Mesenchymal stem cell (in vitro differentiated cells and primary cell): Measurements from ENCODE around the gene MTUS2.

Source experiments
- DNase-seq: peaks from one replicate; pipeline ENCODE4 v3.0.0-alpha.2; 2013
- H2AFZ ChIP-seq: one replicate; pipeline ENCODE4 v1.6.1; 2013; ENCODE audit warnings: low read depth, mild to moderate bottlenecking, control low read depth, inconsistent platforms, low read length, moderate library complexity
- H2AK5ac ChIP-seq: 2 replicates; pipeline ENCODE4 v1.6.1; 2013; ENCODE audit warnings: low read length, moderate library complexity, mild to moderate bottlenecking, inconsistent platforms; ENCODE audit not compliant: severe bottlenecking
- H2BK120ac ChIP-seq: one replicate; pipeline ENCODE4 v1.6.1; 2013; ENCODE audit warnings: low read depth, mild to moderate bottlenecking, inconsistent platforms, low read length, moderate library complexity
- H2BK12ac ChIP-seq, 2 experiments: one replicate each; pipeline ENCODE4 v1.6.1; 2013; ENCODE audit warnings: inconsistent platforms in 2 of 2, low read length in 2 of 2, mild to moderate bottlenecking in 2 of 2, moderate library complexity in 2 of 2, control low read depth in 1 of 2
- H2BK15ac ChIP-seq: one replicate; pipeline ENCODE4 v1.6.1; 2013; ENCODE audit warnings: mild to moderate bottlenecking, low read depth, inconsistent platforms; ENCODE audit not compliant: poor library complexity, severe bottlenecking
- H2BK5ac ChIP-seq: 2 replicates; pipeline ENCODE4 v1.6.1; 2013; ENCODE audit warnings: low read depth, mild to moderate bottlenecking, low read length, control low read depth, inconsistent platforms; ENCODE audit not compliant: poor library complexity, severe bottlenecking
- H3K14ac ChIP-seq, 2 experiments: one replicate each; pipeline ENCODE4 v1.6.1; 2013; ENCODE audit warnings: inconsistent platforms in 2 of 2, low read length in 2 of 2, control low read depth in 1 of 2, mild to moderate bottlenecking in 1 of 2, moderate library complexity in 1 of 2
- H3K18ac ChIP-seq, 2 experiments: one replicate each; pipeline ENCODE4 v1.6.1; 2013; ENCODE audit warnings: inconsistent platforms in 2 of 2, low read length in 2 of 2, control low read depth in 1 of 2, low read depth in 1 of 2, mild to moderate bottlenecking in 1 of 2
- H3K23ac ChIP-seq, 2 experiments: one replicate each; pipeline ENCODE4 v1.6.1; 2013; ENCODE audit warnings: inconsistent platforms in 2 of 2, low read length in 2 of 2, mild to moderate bottlenecking in 2 of 2, moderate library complexity in 2 of 2, control low read depth in 1 of 2
- H3K27ac ChIP-seq: 2 replicates; pipeline ENCODE4 v1.5.1; 2013; ENCODE audit warnings: mild to moderate bottlenecking, moderate library complexity, low read length, control low read depth, inconsistent platforms; ENCODE audit not compliant: poor library complexity, severe bottlenecking
- H3K27me3 ChIP-seq, 2 experiments: 2 replicates each; pipeline versions ENCODE4 v1.6.1 to v1.7.0; 2013; ENCODE audit warnings: low read length in 2 of 2, mild to moderate bottlenecking in 2 of 2, moderate library complexity in 2 of 2, control low read depth in 1 of 2, inconsistent platforms in 1 of 2; ENCODE audit not compliant: control insufficient read depth in 1 of 2, insufficient read depth in 1 of 2
- H3K36me3 ChIP-seq, 2 experiments: 2 replicates each; pipeline versions ENCODE4 v1.6.1 to v1.7.0; 2013; ENCODE audit warnings: low read length in 2 of 2, control low read depth in 1 of 2, inconsistent platforms in 1 of 2, low read depth in 1 of 2, mild to moderate bottlenecking in 1 of 2; ENCODE audit not compliant: insufficient read depth in 2 of 2, control insufficient read depth in 1 of 2
- H3K4ac ChIP-seq, 2 experiments: one replicate each; pipeline ENCODE4 v1.6.1; 2013; ENCODE audit warnings: inconsistent platforms in 2 of 2, low read length in 2 of 2, mild to moderate bottlenecking in 2 of 2, moderate library complexity in 2 of 2, control low read depth in 1 of 2, low read depth in 1 of 2
- H3K4me1 ChIP-seq: 2 replicates; pipeline ENCODE4 v1.6.1; 2013; ENCODE audit warnings: low read depth, low read length, control low read depth; ENCODE audit not compliant: control insufficient read depth, insufficient read depth
- H3K4me2 ChIP-seq: 2 replicates; pipeline ENCODE4 v1.6.1; 2013; ENCODE audit warnings: low read length, mild to moderate bottlenecking, inconsistent platforms; ENCODE audit not compliant: poor library complexity, severe bottlenecking
- H3K4me3 ChIP-seq, 2 experiments: 2 replicates each; pipeline versions ENCODE4 v1.5.1 to v1.7.0; 2013; ENCODE audit warnings: low read length in 2 of 2, mild to moderate bottlenecking in 2 of 2, control low read depth in 1 of 2, low read depth in 1 of 2; ENCODE audit not compliant: insufficient read depth in 1 of 2
- H3K79me1 ChIP-seq: replicated peaks from 2 replicates; pipeline ENCODE4 v1.6.1; 2013; ENCODE audit warnings: mild to moderate bottlenecking, control low read depth, low read length, inconsistent platforms; ENCODE audit not compliant: poor library complexity, severe bottlenecking
- H3K9ac ChIP-seq: 2 replicates; pipeline ENCODE4 v1.7.0; 2013; ENCODE audit warnings: mild to moderate bottlenecking, low read length, moderate library complexity
- H3K9me3 ChIP-seq: 2 replicates; pipeline ENCODE4 v1.7.0; 2013; ENCODE audit warnings: mild to moderate bottlenecking, low read length; ENCODE audit not compliant: control insufficient read depth
- H4K8ac ChIP-seq: one replicate; pipeline ENCODE4 v1.6.1; 2013; ENCODE audit warnings: inconsistent platforms, mild to moderate bottlenecking, low read length, moderate library complexity
- H4K91ac ChIP-seq: one replicate; pipeline ENCODE4 v1.6.1; 2013; ENCODE audit warnings: mild to moderate bottlenecking, low read length, inconsistent platforms
- WGBS: methylation state at CpG from one replicate; pipeline ENCODE4 v1.1.7; 2013; ENCODE audit warnings: mixed read lengths; 5-methylcytosine and 5-hydroxymethylcytosine counted together

The MTUS2 gene

GRCh38 chr13:29136341-29136740, 316.2 kb downstream of the MTUS2 start:
- no peak overlapping the region for H3K27ac ChIP-seq
- H3K18ac ChIP-seq = no peak overlapping the region
- no peak overlapping the region for H3K9ac ChIP-seq
- no peak overlapping the region for H3K4ac ChIP-seq
- WGBS = 87% methylated on average over 2 of the region's 2 CpGs
- H3K4me1 ChIP-seq = no peaks in the 10 kb centered on the region
- H3K27me3 ChIP-seq = no peaks in the 10 kb centered on the region
- no peak overlapping the region for H4K8ac ChIP-seq
- H2BK15ac ChIP-seq = no peak overlapping the region
- peaks cover 21% of the 10 kb centered on the region for H3K9me3 ChIP-seq
- H3K79me1 ChIP-seq = no peaks in the 10 kb centered on the region
- H2AK5ac ChIP-seq = no peak overlapping the region
- no peak overlapping the region for H4K91ac ChIP-seq
- H3K23ac ChIP-seq = no peak overlapping the region
- H3K4me3 ChIP-seq = no peak overlapping the region
- no peak overlapping the region for H2AFZ ChIP-seq
- H3K36me3 ChIP-seq = no peaks in the 10 kb centered on the region
- H2BK120ac ChIP-seq = no peak overlapping the region
- no peak for DNase-seq
- no peak overlapping the region for H2BK12ac ChIP-seq
- H3K4me2 ChIP-seq = no peak overlapping the region
- H3K14ac ChIP-seq = no peak overlapping the region
- no peak overlapping the region for H2BK5ac ChIP-seq

- H2BK12ac ChIP-seq = no peak overlapping the region
- no peak for DNase-seq
- H2AFZ ChIP-seq = no peak overlapping the region
- H3K27me3 ChIP-seq = no peaks in the 10 kb centered on the region
- peaks cover 21% of the 10 kb centered on the region for H3K9me3 ChIP-seq
- no peaks in the 10 kb centered on the region for H3K79me1 ChIP-seq
- H2BK15ac ChIP-seq = no peak overlapping the region
- no peak overlapping the region for H3K14ac ChIP-seq
- no peaks in the 10 kb centered on the region for H3K4me1 ChIP-seq
- no peak overlapping the region for H3K4ac ChIP-seq
- no peak overlapping the region for H3K4me2 ChIP-seq
- H3K36me3 ChIP-seq = no peaks in the 10 kb centered on the region
- no peak overlapping the region for H4K8ac ChIP-seq
- no peak overlapping the region for H3K4me3 ChIP-seq
- H4K91ac ChIP-seq = no peak overlapping the region
- H3K27ac ChIP-seq = no peak overlapping the region
- WGBS = 86% methylated on average over 1 of the region's 1 CpG
- no peak overlapping the region for H3K9ac ChIP-seq
- H2AK5ac ChIP-seq = no peak overlapping the region
- no peak overlapping the region for H2BK120ac ChIP-seq
- no peak overlapping the region for H2BK5ac ChIP-seq
- H3K18ac ChIP-seq = no peak overlapping the region
- no peak overlapping the region for H3K23ac ChIP-seq
Measured at GRCh38 chr13:29137016-29137415, 316.9 kb downstream of the MTUS2 start.

DNA sequence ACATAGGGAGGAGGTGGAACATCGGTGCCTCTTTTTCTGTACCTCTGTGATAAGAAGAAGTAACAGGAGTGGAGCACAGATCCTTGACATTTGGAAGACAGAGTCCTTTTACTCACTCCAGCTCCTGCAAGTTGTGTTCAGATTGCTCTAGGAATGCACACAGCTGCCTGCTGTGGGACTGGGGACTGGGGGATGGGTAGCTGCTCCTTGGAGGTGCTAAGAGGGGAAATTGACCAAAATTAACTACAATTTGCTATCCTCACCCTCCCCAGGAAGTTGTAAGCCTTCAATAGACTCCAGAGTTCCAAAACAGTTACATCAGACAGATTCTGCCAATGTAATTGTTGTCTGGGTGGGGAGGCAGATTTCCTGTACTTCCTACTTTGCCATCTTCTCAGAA, 317.9 kb downstream of the MTUS2 start:
- no peak overlapping the region for H4K91ac ChIP-seq
- H2BK5ac ChIP-seq = no peak overlapping the region

DNA sequence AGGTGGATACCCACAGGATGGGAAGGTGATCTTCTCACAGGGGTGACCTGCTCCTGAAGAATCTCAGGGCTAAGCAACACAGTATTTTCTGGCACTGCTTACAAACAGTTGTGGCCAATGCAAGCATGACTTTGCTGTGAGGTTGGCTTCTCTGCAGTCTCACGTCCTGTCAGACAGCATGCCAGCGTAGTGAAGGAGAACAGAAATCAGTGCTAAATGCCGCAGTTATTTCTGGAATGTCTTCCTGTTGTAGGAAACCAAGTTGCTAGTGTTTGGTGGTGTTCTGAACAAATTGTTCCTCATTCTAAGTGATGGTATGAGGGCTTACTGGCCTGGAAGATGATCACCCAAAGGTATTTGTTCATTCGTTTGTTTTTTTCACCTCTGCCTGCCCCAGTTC, 320.1 kb downstream of the MTUS2 start:
- H3K79me1 ChIP-seq = no peaks in the 10 kb centered on the region
- no peak overlapping the region for H3K4ac ChIP-seq
- H3K4me2 ChIP-seq = no peak overlapping the region
- no peak overlapping the region for H2AK5ac ChIP-seq
- no peak overlapping the region for H3K18ac ChIP-seq
- no peak overlapping the region for H2BK120ac ChIP-seq
- no peak overlapping the region for H2AFZ ChIP-seq
- H2BK5ac ChIP-seq = no peak overlapping the region
- H3K23ac ChIP-seq = no peak overlapping the region
- H3K9ac ChIP-seq = no peak overlapping the region
- no peak overlapping the region for H2BK15ac ChIP-seq
- H3K27ac ChIP-seq = no peak overlapping the region
- no peak overlapping the region for H3K14ac ChIP-seq
- H3K4me3 ChIP-seq = no peak overlapping the region
- H3K4me1 ChIP-seq = no peaks in the 10 kb centered on the region
- peaks cover 21% of the 10 kb centered on the region for H3K9me3 ChIP-seq
- H3K27me3 ChIP-seq = no peaks in the 10 kb centered on the region
- WGBS = 20% methylated on average over 4 of the region's 4 CpGs
- no peak overlapping the region for H4K91ac ChIP-seq
- no peak overlapping the region for H4K8ac ChIP-seq
- H2BK12ac ChIP-seq = peak overlapping the region in 1 of 2 experiments; percentile 41
- no peaks in the 10 kb centered on the region for H3K36me3 ChIP-seq
- DNase-seq = peak; percentile 88

More for the DNA sequence above, 317.9 kb downstream of the MTUS2 start:
- DNase-seq = no peak
- Histone ChIP-seq H3K18ac (peak overlapping the region in 1 of 2 experiments; percentile 33), H3K4me3 (no peak overlapping the region), H3K9ac (no peak overlapping the region), H3K9me3 (peaks cover 21% of the 10 kb centered on the region), H2BK15ac (no peak overlapping the region), H3K36me3 (no peaks in the 10 kb centered on the region), H3K4ac (peak overlapping the region in 1 of 2 experiments; percentile 64), H4K8ac (no peak overlapping the region), H3K4me2 (no peak overlapping the region), H3K14ac (no peak overlapping the region), H2BK12ac (no peak overlapping the region), H2BK120ac (no peak overlapping the region), H2AK5ac (no peak overlapping the region), H3K79me1 (no peaks in the 10 kb centered on the region), H3K4me1 (no peaks in the 10 kb centered on the region), H2AFZ (no peak overlapping the region), H3K27me3 (no peaks in the 10 kb centered on the region), H3K27ac (no peak overlapping the region), H3K23ac (no peak overlapping the region)
- WGBS = 17% methylated on average over 1 of the region's 1 CpG
